ENCODE results near the gene RANBP1.

The RANBP1 gene

GRCh38 chr22:20108757-20109230 is 7.1 kb upstream of the RANBP1 start:
- no peak for DNase-seq (ENCODE audit: low spot score)

DNA sequence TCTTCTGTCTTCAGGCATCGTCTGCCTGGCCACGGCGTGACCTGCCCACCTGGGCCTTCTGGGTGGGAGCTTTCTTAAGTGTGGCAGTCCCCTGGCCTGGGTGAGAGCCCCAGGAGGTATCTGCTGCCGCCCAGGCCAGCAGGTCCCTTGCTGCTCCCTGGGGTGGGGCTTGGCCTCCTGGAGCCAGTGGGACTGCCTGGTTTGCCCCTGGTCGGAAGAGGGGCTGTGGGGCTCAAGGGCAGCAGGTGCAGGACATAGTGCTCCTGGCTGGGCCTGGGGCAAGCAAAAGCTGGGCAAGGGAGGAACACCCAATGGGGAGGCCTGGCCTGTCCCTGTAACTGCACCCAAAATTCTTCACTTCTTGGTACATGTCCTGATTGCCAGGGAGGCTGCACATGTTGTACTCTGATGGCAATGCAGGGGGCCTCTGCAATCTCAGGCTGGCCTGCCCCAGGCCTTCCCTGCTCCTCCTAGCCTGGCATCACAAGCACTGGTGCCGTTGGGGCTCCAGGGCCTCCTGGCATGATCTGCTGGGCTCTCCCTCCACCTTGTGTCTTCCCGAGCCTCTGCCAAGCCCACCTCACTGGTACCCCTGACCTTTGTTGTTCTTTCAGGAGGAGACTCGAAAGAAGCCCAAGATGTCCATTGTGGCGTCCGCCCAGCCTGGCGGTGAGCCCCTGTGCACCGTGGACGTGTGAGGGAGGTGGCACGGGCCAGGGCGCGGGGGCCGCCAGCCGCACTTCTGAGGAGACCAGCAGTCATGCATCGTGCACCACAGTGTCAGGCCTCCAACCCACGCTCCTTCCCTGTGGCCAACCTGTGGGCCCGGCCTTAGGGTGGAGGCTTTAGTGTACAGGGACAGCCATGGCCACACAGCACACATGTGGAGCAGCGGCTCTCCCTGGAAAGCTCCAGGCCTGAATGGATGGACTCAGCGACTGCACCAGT is 6.2 kb upstream of the RANBP1 start:
- no peak for DNase-seq (ENCODE audit: low spot score)

DNA sequence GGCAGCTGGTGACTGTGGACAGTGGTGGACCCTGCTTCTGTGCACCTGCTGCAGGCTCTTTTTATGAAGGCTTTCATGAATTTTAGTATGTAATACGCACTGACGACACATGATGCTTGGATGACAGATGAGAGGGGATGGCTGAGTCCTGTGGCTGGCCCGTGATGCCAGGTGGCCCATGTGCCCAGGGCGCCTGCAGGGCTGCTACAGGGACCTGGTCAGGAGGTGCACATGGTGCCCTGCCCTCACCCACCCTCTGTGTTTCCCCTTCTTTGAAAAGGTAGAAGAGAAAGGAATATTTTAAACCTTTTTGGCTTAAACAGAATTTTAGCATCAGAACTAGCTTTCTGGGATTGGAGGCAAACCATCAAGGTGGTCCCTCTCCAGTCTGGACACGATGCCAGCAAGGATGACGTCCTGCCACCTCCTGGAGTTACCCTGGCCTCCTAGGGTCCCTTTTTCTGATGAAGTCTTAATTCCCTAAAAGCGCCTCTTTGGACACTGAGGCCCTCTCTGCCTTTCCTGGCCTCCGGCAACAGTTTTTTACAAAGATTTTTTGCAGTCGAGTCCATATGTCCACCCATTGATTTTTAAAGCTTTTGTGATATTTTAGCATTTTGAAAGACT is 5.4 kb upstream of the RANBP1 start:
- no peak for DNase-seq (ENCODE audit: low spot score)

GRCh38 chr22:20111045-20111688 is 4.7 kb upstream of the RANBP1 start:
- no peak for DNase-seq (ENCODE audit: low spot score)

DNA sequence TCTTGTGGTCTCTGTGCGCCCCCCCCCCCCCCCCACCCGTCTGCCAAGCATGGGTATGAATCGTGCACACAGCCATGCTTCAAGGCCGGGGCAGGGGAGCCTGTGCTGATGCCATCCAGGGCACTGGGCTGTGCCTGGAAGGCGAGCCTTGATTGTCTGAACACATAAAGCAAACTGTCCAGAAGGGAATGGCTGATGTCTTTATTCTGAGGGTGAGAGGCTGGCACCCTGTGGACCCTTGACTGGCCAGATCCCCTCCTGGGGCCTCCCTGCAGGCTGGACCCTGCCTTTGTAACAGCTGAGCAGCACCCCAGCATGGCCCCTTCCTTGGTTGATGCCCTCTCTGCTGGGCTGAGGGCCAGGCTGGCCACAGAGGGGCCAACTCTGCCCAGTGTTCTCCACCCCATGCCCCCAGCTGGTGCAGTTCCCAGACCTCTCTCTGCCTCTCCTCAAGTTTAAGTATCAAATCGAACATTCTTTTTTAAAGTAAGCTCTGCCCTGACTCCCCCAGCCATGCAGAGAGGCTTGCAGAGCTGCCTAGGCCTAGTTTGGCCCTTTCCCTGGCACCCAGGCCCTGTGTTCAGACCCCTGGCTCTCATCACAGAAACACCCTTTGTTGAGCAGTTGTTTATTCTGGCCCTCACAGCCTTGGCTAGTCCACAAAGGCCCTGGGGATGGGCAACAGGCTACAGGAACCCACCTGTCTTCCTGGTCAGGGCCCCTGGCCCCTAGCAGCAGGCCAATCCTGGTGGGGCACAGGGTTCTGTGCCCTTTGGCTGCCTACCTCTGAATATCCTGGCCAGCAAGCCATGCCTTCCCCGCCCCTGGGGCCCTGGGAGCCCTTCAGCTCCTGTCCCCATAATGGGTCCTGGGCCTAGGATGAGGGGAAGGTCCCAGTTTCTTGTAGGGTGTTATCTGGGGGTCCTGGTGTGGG is 3.9 kb upstream of the RANBP1 start:
- no peak for DNase-seq (ENCODE audit: low spot score)

- no peak for DNase-seq (ENCODE audit: low spot score)
These were observed 3.0 kb upstream of the RANBP1 start for GRCh38 chr22:20112623-20113511.

DNA sequence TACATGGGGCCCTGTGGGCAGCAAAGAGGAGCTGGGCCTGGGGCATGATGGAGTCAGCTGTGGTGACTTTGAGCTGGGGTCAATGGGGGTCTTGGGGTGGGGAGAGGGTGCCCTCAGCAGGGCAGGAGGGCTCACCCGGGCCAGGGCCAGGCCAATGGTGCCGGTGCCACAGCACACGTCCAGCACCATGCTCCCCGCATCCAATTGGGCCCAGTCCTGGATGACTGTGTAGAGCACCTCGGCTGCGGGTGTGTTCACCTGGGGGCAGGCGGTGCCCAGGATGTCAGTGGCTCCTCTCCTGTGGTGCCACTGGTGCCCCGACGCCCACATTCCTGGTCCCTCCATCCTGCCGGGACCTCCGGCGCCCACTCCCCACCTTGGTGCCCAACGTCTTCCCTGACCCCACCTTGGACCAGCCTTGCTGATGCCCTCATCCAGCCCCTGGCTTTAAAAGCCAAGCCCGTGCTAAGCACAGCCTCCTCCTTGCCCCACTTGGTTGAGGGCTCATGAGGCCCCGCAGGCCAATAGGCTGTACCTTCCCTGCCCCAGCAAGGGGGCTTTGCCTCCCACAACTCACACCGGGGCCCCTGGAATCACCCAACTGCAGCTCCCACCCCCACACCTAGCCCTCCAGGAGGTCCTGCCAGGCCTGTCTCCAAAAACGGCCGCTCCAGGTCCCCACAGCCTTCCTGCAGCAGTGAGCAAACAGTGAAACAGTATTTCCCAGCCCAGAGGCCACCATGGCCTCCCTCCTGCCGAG is 2.2 kb upstream of the RANBP1 start:
- DNase-seq (ENCODE audit: low spot score) = no peak

GRCh38 chr22:20114506-20115475 is 1.1 kb upstream of the RANBP1 start:
- DNase-seq (ENCODE audit: low spot score) = no peak

DNA sequence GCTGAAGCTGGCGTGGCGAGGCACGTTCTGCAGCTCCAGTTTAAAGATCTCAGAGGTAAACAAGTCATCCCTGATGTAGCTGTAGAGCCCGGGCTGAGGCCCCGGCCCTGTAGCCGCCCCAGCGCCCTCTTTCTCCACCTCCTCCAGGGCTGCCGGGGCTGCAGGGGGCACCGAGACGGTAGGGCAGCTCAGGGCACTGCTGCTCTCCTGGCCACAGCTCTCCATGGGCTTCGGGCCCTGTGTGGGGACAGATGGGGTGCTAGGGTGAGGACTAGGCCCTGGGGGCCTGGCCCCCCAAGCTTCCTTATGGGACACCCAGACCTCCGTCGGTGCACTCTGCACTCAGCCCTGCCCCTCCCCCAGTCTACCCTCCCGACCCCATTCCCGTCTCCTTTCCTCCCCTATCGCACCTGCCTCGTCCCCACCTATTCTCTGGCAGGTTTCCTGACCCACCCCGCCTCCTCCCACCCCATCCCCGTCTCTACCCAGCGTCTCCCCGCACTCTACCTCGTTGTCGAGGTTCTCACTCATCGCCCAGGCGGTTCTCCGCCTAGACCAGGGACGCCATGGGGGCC is 559 bp downstream of the RANBP1 start:
- no peak for DNase-seq (ENCODE audit: low spot score)

- peak; percentile 97 for DNase-seq (ENCODE audit: low spot score)
These were observed 1.2 kb downstream of the RANBP1 start, which contains the start of gene TRMT2A for GRCh38 chr22:20116951-20117632. TSS of gene TRMT2A (minus strand) at chr22:20117226. CDS start at chr22:20116906, 320 bp downstream.

DNA sequence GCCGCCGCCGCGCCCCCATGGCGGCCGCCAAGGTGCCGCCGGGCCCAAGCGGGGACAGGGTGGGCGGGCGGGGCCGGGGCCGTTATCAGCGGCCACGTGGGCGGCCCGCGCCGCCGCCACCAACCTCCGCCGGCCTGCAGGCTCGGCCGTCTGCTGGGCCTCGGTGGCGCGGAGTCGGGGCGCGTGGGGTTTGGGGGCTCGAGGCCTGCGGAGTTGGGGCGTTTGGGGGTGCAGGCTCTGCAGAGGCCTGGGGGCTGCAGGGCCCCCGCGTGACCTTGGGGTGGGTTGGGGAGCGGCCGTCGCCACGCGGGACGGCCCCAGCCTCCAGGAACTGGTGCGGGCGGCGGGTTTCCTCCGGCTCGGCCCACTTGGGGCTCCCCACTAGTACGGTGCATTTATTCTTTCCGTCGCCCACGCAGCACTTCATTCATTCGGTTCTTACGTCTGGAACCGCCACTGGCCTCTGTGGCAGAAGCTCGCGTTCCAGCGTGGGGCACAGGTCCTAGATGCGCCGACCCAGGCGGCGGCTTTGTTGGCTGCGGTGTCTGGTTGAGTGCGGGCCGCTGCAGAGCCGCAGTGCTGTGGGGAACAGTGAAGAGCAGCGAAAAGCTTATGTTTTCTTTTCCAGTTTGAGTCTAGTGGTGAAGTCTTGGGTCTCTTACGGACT is 1.9 kb downstream of the RANBP1 start:
- DNase-seq (ENCODE audit: low spot score) = peak; percentile 44

- no peak for DNase-seq (ENCODE audit: low spot score)
These were observed 2.6 kb downstream of the RANBP1 start for GRCh38 chr22:20118300-20119020.

DNA sequence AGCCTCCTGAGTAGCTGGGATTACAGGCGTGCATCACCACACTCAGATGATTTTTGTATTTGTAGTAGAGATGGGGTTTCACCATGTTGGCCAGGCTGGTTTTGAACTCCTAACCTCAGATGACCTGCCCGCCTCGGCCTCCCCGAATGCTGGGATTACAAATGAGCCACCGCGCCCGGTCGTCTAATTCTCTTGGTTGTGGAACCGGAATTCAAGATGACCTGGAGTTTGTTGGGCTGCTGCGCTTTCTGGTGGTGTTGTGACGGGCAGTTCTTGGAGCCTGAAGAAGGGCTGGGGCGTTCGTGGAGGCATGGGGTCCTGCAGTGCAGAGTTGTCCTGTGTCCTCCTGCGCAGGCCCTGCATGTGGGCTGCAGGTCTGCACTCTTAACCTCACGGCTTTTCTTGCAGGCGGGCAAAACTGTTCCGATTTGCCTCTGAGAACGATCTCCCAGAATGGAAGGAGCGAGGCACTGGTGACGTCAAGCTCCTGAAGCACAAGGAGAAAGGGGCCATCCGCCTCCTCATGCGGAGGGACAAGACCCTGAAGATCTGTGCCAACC is 6.0 kb downstream of the RANBP1 start:
- no peak for DNase-seq (ENCODE audit: low spot score)

DNA sequence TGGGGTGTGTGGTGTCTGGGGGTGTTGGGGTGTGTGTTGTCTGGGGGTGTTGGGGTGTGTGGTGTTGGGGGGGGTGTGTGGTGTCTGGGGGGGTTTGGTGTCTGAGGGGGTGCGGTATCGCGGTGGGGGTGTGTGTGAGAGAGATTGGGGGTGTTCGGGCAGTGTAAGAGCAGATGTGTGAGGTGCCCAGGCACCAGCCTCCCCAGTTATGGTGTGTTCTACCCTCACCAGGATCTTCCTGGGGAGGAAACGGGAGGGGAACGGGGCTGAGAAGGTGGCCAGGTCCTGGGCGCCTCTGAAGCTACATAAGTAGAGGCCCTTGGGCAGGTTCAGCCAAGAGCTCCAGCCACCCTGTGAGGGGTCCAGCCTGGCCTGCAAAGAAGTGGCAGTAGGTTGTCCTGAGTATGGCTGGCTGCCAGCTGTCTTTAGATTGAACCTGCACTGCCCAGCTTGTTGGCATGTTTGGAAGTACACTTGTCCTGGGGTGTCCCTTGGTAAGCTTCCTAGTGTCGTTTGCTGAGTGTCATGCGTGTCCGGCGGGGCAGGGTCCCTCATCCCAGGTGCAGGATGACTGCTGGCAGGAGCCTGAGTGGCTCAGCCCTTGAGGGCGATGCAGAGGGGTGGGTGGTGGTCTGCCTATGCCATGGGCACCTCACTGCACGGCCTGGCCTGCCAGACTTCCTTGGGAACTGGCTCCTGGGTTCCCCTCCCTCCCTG is 7.6 kb downstream of the RANBP1 start:
- DNase-seq (ENCODE audit: low spot score) = no peak

GRCh38 chr22:20124083-20124787 is 8.3 kb downstream of the RANBP1 start:
- DNase-seq (ENCODE audit: low spot score) = no peak

Measured in activated CD4-positive, alpha-beta T cell treated with anti-CD3 and anti-CD28 coated beads, Interleukin-2, Interleukin-4, amounts not matched to agents 100 ng/mL and 50 ng/mL, durations not matched to agents 16 hours and 8 hours (primary cell).